A673 (cell line): ENCODE results near the gene TAF3. TPM values are rescaled to one million over a fixed set of nuclear protein-coding genes. Genes with fewer than 3 reads are reported as not detected.

Source experiments
- BruUV-seq: library from RNA; stranded (reverse); fragments of 400-500 nt; replicated peaks from 2 replicates; lab custom pipeline; 2021; lab: Mats Ljungman, UMichigan
- CTCF ChIA-PET: fragments of 300-600 bp; sonication (Branson Sonifier 250); formaldehyde crosslinking; loops from one replicate; lab custom pipeline; 2022; ENCODE audit warnings: antibody characterized with exemption; lab: Charles Lee
- POLR2A ChIA-PET: fragments of 300-600 bp; sonication (Branson Sonifier 250); formaldehyde crosslinking; loops from one replicate; lab custom pipeline; 2022; ENCODE audit warnings: antibody characterized with exemption; ENCODE audit not compliant: low non-redundant PET; lab: Charles Lee
- DNase-seq: peaks from one replicate; pipeline ENCODE4 v3.0.0-alpha.2; 2015; ENCODE audit warnings: low spot score
- H3K27ac ChIP-seq: fragments of 200-600 bp; sonication (generic); 2 replicates; pipeline ENCODE4 v1.5.1; 2016; ENCODE audit warnings: mixed run types, low read depth, mild to moderate bottlenecking, mixed read lengths, antibody characterized with exemption, low read length; ENCODE audit not compliant: poor library complexity, severe bottlenecking
- H3K27me3 ChIP-seq: fragments of 200-600 bp; sonication (generic); replicated peaks from 2 replicates; pipeline ENCODE4 v1.6.1; 2017; ENCODE audit warnings: mixed run types, low read depth, mild to moderate bottlenecking, mixed read lengths, antibody characterized with exemption, low read length; ENCODE audit not compliant: insufficient read depth, poor library complexity
- H3K36me3 ChIP-seq: fragments of 200-600 bp; sonication (generic); 2 replicates; pipeline ENCODE4 v1.6.1; 2016; ENCODE audit warnings: mixed run types, mild to moderate bottlenecking, mixed read lengths, antibody characterized with exemption, low read length; ENCODE audit not compliant: insufficient read depth, poor library complexity, severe bottlenecking
- H3K4me1 ChIP-seq: fragments of 200-600 bp; sonication (generic); 2 replicates; pipeline ENCODE4 v1.6.1; 2017; ENCODE audit warnings: mixed run types, mild to moderate bottlenecking, mixed read lengths, antibody characterized with exemption, low read length; ENCODE audit not compliant: insufficient read depth, poor library complexity, severe bottlenecking
- H3K4me3 ChIP-seq: fragments of 200-600 bp; sonication (generic); 2 replicates; pipeline ENCODE4 v1.5.1; 2016; ENCODE audit warnings: low read depth, mixed run types, mild to moderate bottlenecking, mixed read lengths, low read length; ENCODE audit not compliant: poor library complexity, severe bottlenecking
- H3K9me3 ChIP-seq: fragments of 200-600 bp; sonication (generic); 2 replicates; pipeline ENCODE4 v1.6.1; 2016; ENCODE audit warnings: mixed run types, low read depth, mild to moderate bottlenecking, mixed read lengths, antibody characterized with exemption, low read length; ENCODE audit not compliant: poor library complexity, severe bottlenecking
- CTCF ChIP-seq: fragments of 300-800, 200-600 bp; sonication (generic); conservative IDR thresholded peaks from 2 replicates; pipeline ENCODE4 v1.5.1; 2017; ENCODE audit warnings: low read depth, mild to moderate bottlenecking, antibody characterized with exemption, low read length, moderate library complexity, mixed read lengths
- EZH2 ChIP-seq: fragments of 200-600 bp; sonication (generic); IDR thresholded peaks from 2 replicates; pipeline ENCODE4 v1.6.1; 2017; ENCODE audit warnings: borderline replicate concordance, low read depth, mild to moderate bottlenecking, mixed read lengths, antibody characterized with exemption, low read length; ENCODE audit not compliant: poor library complexity, severe bottlenecking
- intact Hi-C: fragments of 100-400 bp; cut with micrococcal nuclease; formaldehyde crosslinking; loops from one replicate; pipeline ENCODE4 v1.10.0; 2022; ENCODE audit not compliant: unreplicated experiment
- total RNA-seq: library from RNA; stranded (reverse); gene quantifications from 2 replicates; pipeline ENCODE4 v1.2.3, GENCODE V29; 2021

The TAF3 gene
- total RNA-seq, 1 experiment from 2014 or later, result 14.0 TPM

- no peak overlapping the region for H3K27ac ChIP-seq
- TF ChIP-seq CTCF (no peak), EZH2 (no peak)
- ChIA-PET CTCF (no interaction called here), POLR2A (no interaction called here)
- no peaks in the 10 kb centered on the region for H3K27me3 ChIP-seq
- no peaks in the 10 kb centered on the region for H3K4me1 ChIP-seq
- intact Hi-C loops, result no loop called here
- peaks cover 14% of the 10 kb centered on the region for H3K36me3 ChIP-seq
- no peak overlapping the region for H3K4me3 ChIP-seq
- DNase-seq, result no peak
- BruUV-seq, result no TSS peak
- H3K9me3 ChIP-seq, result no peaks in the 10 kb centered on the region
Measured at GRCh38 chr10:7829289-7829834, 11.1 kb downstream of the TAF3 start.

- no peak overlapping the region for H3K27ac ChIP-seq
- CTCF ChIA-PET, result no interaction called here
- no TSS peak for BruUV-seq
Measured at GRCh38 chr10:7832060-7832459, 13.8 kb downstream of the TAF3 start.

DNA sequence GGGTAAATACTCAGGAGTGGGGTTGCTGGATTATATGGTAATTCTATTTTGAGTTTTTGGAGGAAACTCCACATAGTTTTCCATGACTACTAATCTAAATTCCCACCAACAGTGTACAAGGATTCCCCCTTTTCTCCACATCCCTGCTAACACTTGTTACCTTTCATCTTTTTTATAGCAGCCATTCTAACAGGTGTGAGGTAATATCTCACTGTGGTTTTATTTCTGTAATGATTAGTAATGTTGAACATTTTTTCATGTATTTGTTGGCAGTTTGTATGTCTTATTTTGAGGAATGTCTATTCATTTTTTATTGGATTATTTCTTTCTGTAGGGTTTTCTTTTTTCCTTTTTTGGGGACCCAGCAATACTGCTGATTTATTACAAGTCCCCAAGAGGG, 14.9 kb downstream of the TAF3 start:
- POLR2A ChIA-PET, result no interaction called here

More at GRCh38 chr10:7832060-7832459, 13.8 kb downstream of the TAF3 start:
- intact Hi-C loops, result no loop called here
- DNase-seq, result no peak
- no peak for TF ChIP-seq CTCF
- TF ChIP-seq EZH2, result no peak
- Histone ChIP-seq H3K36me3 (no peaks in the 10 kb centered on the region), H3K4me3 (no peak overlapping the region), H3K4me1 (no peaks in the 10 kb centered on the region), H3K9me3 (no peaks in the 10 kb centered on the region), H3K27me3 (no peaks in the 10 kb centered on the region)
- POLR2A ChIA-PET, result no interaction called here

More for the DNA sequence above, 14.9 kb downstream of the TAF3 start:
- Histone ChIP-seq H3K9me3 (no peaks in the 10 kb centered on the region), H3K36me3 (no peaks in the 10 kb centered on the region), H3K27ac (no peak overlapping the region), H3K4me1 (no peaks in the 10 kb centered on the region), H3K27me3 (no peaks in the 10 kb centered on the region), H3K4me3 (no peak overlapping the region)
- intact Hi-C loops, result no loop called here
- CTCF ChIA-PET, result no interaction called here
- no TSS peak for BruUV-seq
- no peak for DNase-seq
- TF ChIP-seq CTCF (no peak), EZH2 (no peak)
